HCT116 (cell line): ENCODE measurements around the gene LRRC61. TPM values are rescaled to one million over a fixed set of nuclear protein-coding genes. Genes with fewer than 3 reads are reported as not detected.

Experiments used
- ATAC-seq: fragments of 200-7000 bp; cut with Tn5 transposase; 2 replicates; pipeline ENCODE4 v1.9.1; 2020; ENCODE audit warnings: mild to moderate bottlenecking, moderate library complexity
- BruUV-seq: library from RNA; stranded (reverse); fragments of 400-500 nt; replicated peaks from 2 replicates; lab custom pipeline; 2021; lab: Mats Ljungman, UMichigan
- CTCF ChIA-PET: fragments of 300-600 bp; sonication (Branson Sonifier 250); formaldehyde crosslinking; loops from one replicate; lab custom pipeline; 2021; ENCODE audit warnings: antibody characterized with exemption; lab: Charles Lee
- POLR2A ChIA-PET: fragments of 300-600, 350-600 bp; sonication (Branson Sonifier 250); formaldehyde crosslinking; loops from one replicate; lab custom pipeline; 2021; ENCODE audit warnings: antibody characterized with exemption; lab: Charles Lee
- RAD21 ChIA-PET, 2 experiments: fragments of 300-600 bp; sonication (Branson Sonifier 250); formaldehyde crosslinking; loops; one replicate each; lab custom pipeline; 2023; ENCODE audit warnings: low total read pairs in 2 of 2; ENCODE audit not compliant: uncharacterized antibody in 2 of 2, unreplicated experiment in 2 of 2, low non-redundant PET in 1 of 2; lab: Charles Lee
- DNase-seq: peaks from one replicate; pipeline ENCODE4 v3.0.0-alpha.2; 2010; ENCODE audit warnings: low read depth, low spot score
- H2AFZ ChIP-seq: fragments of 200-600 bp; shearing (Covaris generic), sonication (generic); 2 replicates; pipeline ENCODE4 v1.6.1; 2017; ENCODE audit warnings: low read depth, mixed run types, mixed read lengths, antibody characterized with exemption, low read length; ENCODE audit not compliant: poor library complexity, severe bottlenecking
- H3K27ac ChIP-seq: 2 replicates; pipeline ENCODE4 v1.5.1; 2012; ENCODE audit warnings: low read depth, low read length
- H3K27me3 ChIP-seq: fragments of 200-600 bp; sonication (generic); 2 replicates; pipeline ENCODE4 v1.6.1; 2016; ENCODE audit warnings: mixed run types, low read length, mixed read lengths; ENCODE audit not compliant: insufficient read depth
- H3K36me3 ChIP-seq, 2 experiments: fragments of 200-500 bp in 1 of 2; fragments of 200-600 bp in 1 of 2; sonication (Bioruptor generic) in 1 of 2; sonication (generic) in 1 of 2; 2 replicates each; pipeline versions ENCODE4 v1.5.1 to v1.6.1; 2014 to 2016; ENCODE audit warnings: low read length in 2 of 2, inconsistent platforms in 1 of 2, mixed read lengths in 1 of 2, mixed run types in 1 of 2; ENCODE audit not compliant: insufficient read depth in 2 of 2, control insufficient read depth in 1 of 2
- H3K4me1 ChIP-seq, 2 experiments: fragments of 200-600 bp in 1 of 2; sonication (generic) in 1 of 2; 2 replicates each; pipeline versions ENCODE4 v1.5.1 to v1.6.1; 2012 to 2017; ENCODE audit warnings: low read length in 2 of 2, inconsistent platforms in 1 of 2, mild to moderate bottlenecking in 1 of 2, mixed read lengths in 1 of 2, mixed run types in 1 of 2, moderate library complexity in 1 of 2; ENCODE audit not compliant: insufficient read depth in 2 of 2, control insufficient read depth in 1 of 2
- H3K4me2 ChIP-seq: fragments of 200-600 bp; sonication (generic); 2 replicates; pipeline ENCODE4 v1.6.1; 2017; ENCODE audit warnings: mixed run types, low read length, mixed read lengths
- H3K4me3 ChIP-seq, 2 experiments: fragments of 200-600 bp in 1 of 2; sonication (generic) in 1 of 2; replicated peaks in 1 of 2; 2 replicates each; pipeline ENCODE4 v1.5.1; 2011 to 2016; ENCODE audit warnings: low read length in 2 of 2, control low read depth in 1 of 2, low read depth in 1 of 2, mild to moderate bottlenecking in 1 of 2, mixed read lengths in 1 of 2, mixed run types in 1 of 2
- H3K79me2 ChIP-seq: fragments of 200-600 bp; sonication (generic); 2 replicates; pipeline ENCODE4 v1.6.1; 2017; ENCODE audit warnings: mild to moderate bottlenecking, mixed run types, low read length, moderate library complexity, mixed read lengths; ENCODE audit not compliant: insufficient read depth
- H3K9ac ChIP-seq: fragments of 200-600 bp; sonication (generic); 2 replicates; pipeline ENCODE4 v1.6.1; 2016; ENCODE audit warnings: low read length, mixed read lengths
- H3K9me2 ChIP-seq: fragments of 200-600 bp; sonication (generic), shearing (Covaris generic); 2 replicates; pipeline ENCODE4 v1.6.1; 2017; ENCODE audit warnings: mixed run types, mild to moderate bottlenecking, moderate library complexity; ENCODE audit not compliant: insufficient read depth
- H3K9me3 ChIP-seq, 2 experiments: fragments of 200-500 bp in 1 of 2; fragments of 200-600 bp in 1 of 2; sonication (Bioruptor generic) in 1 of 2; sonication (generic) in 1 of 2; 2 replicates each; pipeline ENCODE4 v1.6.1; 2014 to 2017; ENCODE audit warnings: low read length in 2 of 2, mixed read lengths in 2 of 2, inconsistent platforms in 1 of 2, low read depth in 1 of 2, mild to moderate bottlenecking in 1 of 2, mixed run types in 1 of 2, moderate library complexity in 1 of 2; ENCODE audit not compliant: control insufficient read depth in 1 of 2, insufficient read depth in 1 of 2
- H4K20me1 ChIP-seq: fragments of 200-600 bp; sonication (generic), shearing (Covaris generic); 2 replicates; pipeline ENCODE4 v1.6.1; 2017; ENCODE audit warnings: mixed run types, mild to moderate bottlenecking, moderate library complexity; ENCODE audit not compliant: insufficient read depth
- CBX3 ChIP-seq: IDR thresholded peaks from 2 replicates; pipeline ENCODE4 v1.6.1; 2012; ENCODE audit warnings: low read depth
- CEBPB ChIP-seq: IDR thresholded peaks from 2 replicates; pipeline ENCODE4 v1.6.1; 2012; ENCODE audit warnings: low read depth
- EGR1 ChIP-seq: IDR thresholded peaks from 2 replicates; pipeline ENCODE4 v1.6.1; 2012; ENCODE audit warnings: low read depth
- ELF1 ChIP-seq: IDR thresholded peaks from 2 replicates; pipeline ENCODE4 v1.6.1; 2012; ENCODE audit warnings: low read depth, borderline replicate concordance
- EZH2 ChIP-seq: fragments of 200-600 bp; sonication (generic); IDR thresholded peaks from 2 replicates; pipeline ENCODE4 v1.6.1; 2017; ENCODE audit warnings: antibody characterized with exemption, mixed run types
- EZH2phosphoT487 ChIP-seq: fragments of 200-600 bp; IDR thresholded peaks from 2 replicates; pipeline ENCODE4 v1.6.1; 2018; ENCODE audit warnings: antibody characterized with exemption, borderline replicate concordance
- FOSL1 ChIP-seq: IDR thresholded peaks from 2 replicates; pipeline ENCODE4 v1.6.1; 2012; ENCODE audit warnings: low read depth
- JUND ChIP-seq: IDR thresholded peaks from 2 replicates; pipeline ENCODE4 v1.6.1; 2012
- POLR2A ChIP-seq: IDR thresholded peaks from 2 replicates; pipeline ENCODE4 v1.7.0; 2011; ENCODE audit warnings: borderline replicate concordance; ENCODE audit not compliant: insufficient read depth, insufficient read length; ENCODE audit errors: extremely low read depth
- POLR2AphosphoS5 ChIP-seq: IDR thresholded peaks from 2 replicates; pipeline ENCODE4 v1.6.1; 2011; ENCODE audit warnings: mild to moderate bottlenecking, low read depth, low read length, moderate library complexity
- RAD21 ChIP-seq: IDR thresholded peaks from 2 replicates; pipeline ENCODE4 v1.6.1; 2012; ENCODE audit warnings: low read depth, mild to moderate bottlenecking
- SIN3A ChIP-seq: IDR thresholded peaks from 2 replicates; pipeline ENCODE4 v1.6.1; 2012; ENCODE audit warnings: low read depth
- SRF ChIP-seq: IDR thresholded peaks from 2 replicates; pipeline ENCODE4 v1.6.1; 2012; ENCODE audit warnings: low read depth
- TCF7L2 ChIP-seq: IDR thresholded peaks from 2 replicates; pipeline ENCODE4 v1.7.0; 2011; ENCODE audit warnings: borderline replicate concordance, inconsistent platforms; ENCODE audit not compliant: insufficient read depth, insufficient read length; ENCODE audit errors: extremely low read depth
- YY1 ChIP-seq: IDR thresholded peaks from 2 replicates; pipeline ENCODE4 v1.6.1; 2011; ENCODE audit warnings: low read length, low read depth, moderate library complexity, mild to moderate bottlenecking; ENCODE audit not compliant: insufficient replicate concordance; ENCODE audit errors: extremely low read depth
- ZFX ChIP-seq: fragments of 450-650 bp; IDR thresholded peaks from 2 replicates; pipeline ENCODE4 v1.6.1; 2017
- ZNF274 ChIP-seq: fragments of 200-500 bp; sonication (Bioruptor generic); IDR thresholded peaks from 2 replicates; pipeline ENCODE4 v1.6.1; 2014; ENCODE audit warnings: mild to moderate bottlenecking, low read depth, low read length, inconsistent platforms
- intact Hi-C: fragments of 100-400 bp; cut with micrococcal nuclease; formaldehyde crosslinking; loops from 2 replicates; pipeline ENCODE4 v1.10.0; 2022
- total RNA-seq: library from RNA; stranded (reverse); gene quantifications from one replicate; pipeline ENCODE4 v1.2.1, GENCODE V29; 2021; ENCODE audit not compliant: unreplicated experiment
- TF ChIP-seq, protein P1 (sequence below): IDR thresholded peaks from 2 replicates; pipeline ENCODE4 v1.6.1; 2012
- TF ChIP-seq, protein P2 (sequence below): IDR thresholded peaks from 2 replicates; pipeline ENCODE4 v1.6.1; 2011; ENCODE audit warnings: mild to moderate bottlenecking, low read length, moderate library complexity; ENCODE audit not compliant: insufficient replicate concordance; ENCODE audit errors: extremely low read depth
- TF ChIP-seq, protein P3 (sequence below): IDR thresholded peaks from 2 replicates; pipeline ENCODE4 v1.6.1; 2012; ENCODE audit warnings: low read depth

The LRRC61 gene
- total RNA-seq, 1 experiment from 2014 or later: 12.0 TPM

DNA sequence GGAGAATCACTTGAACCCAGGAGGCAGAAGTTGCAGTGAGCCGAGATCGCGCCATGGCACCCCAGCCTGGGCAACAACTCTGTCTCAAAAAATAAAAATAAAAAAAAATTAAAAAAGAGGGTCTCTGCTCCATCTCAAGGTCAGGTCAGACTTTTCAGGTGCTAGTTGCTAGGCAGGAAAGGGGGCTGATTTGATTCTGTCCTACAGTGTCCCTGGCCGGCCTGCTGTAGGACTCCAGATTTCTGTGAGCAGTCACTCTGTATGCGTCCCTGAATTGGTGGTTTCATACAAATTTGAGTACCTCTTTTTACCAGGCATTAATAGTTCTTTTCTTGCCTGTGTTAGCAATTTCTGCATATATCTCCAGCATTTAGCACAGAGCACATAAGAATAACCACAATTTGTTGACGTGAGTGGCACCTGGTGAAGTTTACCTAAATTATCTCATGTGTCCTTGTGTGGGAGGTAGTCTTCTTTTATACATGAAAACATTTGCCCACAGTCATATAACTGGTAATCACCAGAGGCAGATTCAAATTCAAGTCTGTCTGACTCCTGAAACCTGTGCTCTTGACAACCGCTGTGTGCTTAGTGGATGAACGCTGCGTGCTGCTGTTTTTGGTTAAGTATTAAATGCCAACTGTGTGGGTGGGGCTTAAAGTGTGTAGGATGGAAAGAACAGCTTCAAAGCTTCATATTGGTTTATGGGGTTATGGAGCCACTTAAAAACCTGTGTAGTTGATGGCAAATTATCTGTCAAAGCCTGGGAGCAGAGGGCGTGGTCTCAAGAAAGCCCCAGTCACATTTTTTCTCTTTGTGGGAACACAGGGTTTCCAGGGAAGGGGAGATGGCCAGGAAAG is 52.7 kb downstream of the LRRC61 start:
- Histone ChIP-seq H4K20me1 (no peaks in the 10 kb centered on the region), H3K27ac (no peak overlapping the region)
- no peak for ATAC-seq
- no peak for TF ChIP-seq EGR1
- no peak for TF ChIP-seq ZNF274
- TF ChIP-seq, protein P1, sequence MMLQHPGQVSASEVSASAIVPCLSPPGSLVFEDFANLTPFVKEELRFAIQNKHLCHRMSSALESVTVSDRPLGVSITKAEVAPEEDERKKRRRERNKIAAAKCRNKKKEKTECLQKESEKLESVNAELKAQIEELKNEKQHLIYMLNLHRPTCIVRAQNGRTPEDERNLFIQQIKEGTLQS: no peak
- TF ChIP-seq CEBPB: no peak
- TF ChIP-seq YY1: no peak
- no peak for TF ChIP-seq TCF7L2
- TF ChIP-seq POLR2AphosphoS5: no peak
- TF ChIP-seq, protein P2, sequence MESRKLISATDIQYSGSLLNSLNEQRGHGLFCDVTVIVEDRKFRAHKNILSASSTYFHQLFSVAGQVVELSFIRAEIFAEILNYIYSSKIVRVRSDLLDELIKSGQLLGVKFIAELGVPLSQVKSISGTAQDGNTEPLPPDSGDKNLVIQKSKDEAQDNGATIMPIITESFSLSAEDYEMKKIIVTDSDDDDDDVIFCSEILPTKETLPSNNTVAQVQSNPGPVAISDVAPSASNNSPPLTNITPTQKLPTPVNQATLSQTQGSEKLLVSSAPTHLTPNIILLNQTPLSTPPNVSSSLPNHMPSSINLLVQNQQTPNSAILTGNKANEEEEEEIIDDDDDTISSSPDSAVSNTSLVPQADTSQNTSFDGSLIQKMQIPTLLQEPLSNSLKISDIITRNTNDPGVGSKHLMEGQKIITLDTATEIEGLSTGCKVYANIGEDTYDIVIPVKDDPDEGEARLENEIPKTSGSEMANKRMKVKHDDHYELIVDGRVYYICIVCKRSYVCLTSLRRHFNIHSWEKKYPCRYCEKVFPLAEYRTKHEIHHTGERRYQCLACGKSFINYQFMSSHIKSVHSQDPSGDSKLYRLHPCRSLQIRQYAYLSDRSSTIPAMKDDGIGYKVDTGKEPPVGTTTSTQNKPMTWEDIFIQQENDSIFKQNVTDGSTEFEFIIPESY: no peak
- TF ChIP-seq ZFX: no peak
- no peak for TF ChIP-seq POLR2A
- TF ChIP-seq RAD21: no peak
- TF ChIP-seq ELF1: no peak
- no peak for TF ChIP-seq EZH2phosphoT487
- no peak for TF ChIP-seq JUND
- TF ChIP-seq, protein P3, sequence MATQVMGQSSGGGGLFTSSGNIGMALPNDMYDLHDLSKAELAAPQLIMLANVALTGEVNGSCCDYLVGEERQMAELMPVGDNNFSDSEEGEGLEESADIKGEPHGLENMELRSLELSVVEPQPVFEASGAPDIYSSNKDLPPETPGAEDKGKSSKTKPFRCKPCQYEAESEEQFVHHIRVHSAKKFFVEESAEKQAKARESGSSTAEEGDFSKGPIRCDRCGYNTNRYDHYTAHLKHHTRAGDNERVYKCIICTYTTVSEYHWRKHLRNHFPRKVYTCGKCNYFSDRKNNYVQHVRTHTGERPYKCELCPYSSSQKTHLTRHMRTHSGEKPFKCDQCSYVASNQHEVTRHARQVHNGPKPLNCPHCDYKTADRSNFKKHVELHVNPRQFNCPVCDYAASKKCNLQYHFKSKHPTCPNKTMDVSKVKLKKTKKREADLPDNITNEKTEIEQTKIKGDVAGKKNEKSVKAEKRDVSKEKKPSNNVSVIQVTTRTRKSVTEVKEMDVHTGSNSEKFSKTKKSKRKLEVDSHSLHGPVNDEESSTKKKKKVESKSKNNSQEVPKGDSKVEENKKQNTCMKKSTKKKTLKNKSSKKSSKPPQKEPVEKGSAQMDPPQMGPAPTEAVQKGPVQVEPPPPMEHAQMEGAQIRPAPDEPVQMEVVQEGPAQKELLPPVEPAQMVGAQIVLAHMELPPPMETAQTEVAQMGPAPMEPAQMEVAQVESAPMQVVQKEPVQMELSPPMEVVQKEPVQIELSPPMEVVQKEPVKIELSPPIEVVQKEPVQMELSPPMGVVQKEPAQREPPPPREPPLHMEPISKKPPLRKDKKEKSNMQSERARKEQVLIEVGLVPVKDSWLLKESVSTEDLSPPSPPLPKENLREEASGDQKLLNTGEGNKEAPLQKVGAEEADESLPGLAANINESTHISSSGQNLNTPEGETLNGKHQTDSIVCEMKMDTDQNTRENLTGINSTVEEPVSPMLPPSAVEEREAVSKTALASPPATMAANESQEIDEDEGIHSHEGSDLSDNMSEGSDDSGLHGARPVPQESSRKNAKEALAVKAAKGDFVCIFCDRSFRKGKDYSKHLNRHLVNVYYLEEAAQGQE: no peak
- TF ChIP-seq FOSL1: no peak
- TF ChIP-seq EZH2: no peak
- TF ChIP-seq SIN3A: no peak
- TF ChIP-seq SRF: no peak
- no peak for TF ChIP-seq CBX3
- TF ChIP-seq, all 23 proteins: peak for 0
- Histone ChIP-seq H3K79me2 (peaks cover 20% of the 10 kb centered on the region), H3K4me1 (peaks cover 15 to 24% of the 10 kb centered on the region in 2 experiments), H3K9ac (no peak overlapping the region), H3K9me3 (no peaks in the 10 kb centered on the region), H3K36me3 (peaks cover 10 to 16% of the 10 kb centered on the region in 2 experiments; a peak in 3 of 4 replicates), H3K9me2 (no peaks in the 10 kb centered on the region), H3K4me3 (no peak overlapping the region), H3K27me3 (no peaks in the 10 kb centered on the region), H3K4me2 (no peak overlapping the region), H2AFZ (no peak overlapping the region)
- intact Hi-C loops: no loop called here
- BruUV-seq: no TSS peak
- ChIA-PET CTCF (no interaction called here), RAD21 (no interaction called here), POLR2A (no interaction called here)
- DNase-seq: no peak
